ENCODE data around the gene ABCA4.

DNA sequence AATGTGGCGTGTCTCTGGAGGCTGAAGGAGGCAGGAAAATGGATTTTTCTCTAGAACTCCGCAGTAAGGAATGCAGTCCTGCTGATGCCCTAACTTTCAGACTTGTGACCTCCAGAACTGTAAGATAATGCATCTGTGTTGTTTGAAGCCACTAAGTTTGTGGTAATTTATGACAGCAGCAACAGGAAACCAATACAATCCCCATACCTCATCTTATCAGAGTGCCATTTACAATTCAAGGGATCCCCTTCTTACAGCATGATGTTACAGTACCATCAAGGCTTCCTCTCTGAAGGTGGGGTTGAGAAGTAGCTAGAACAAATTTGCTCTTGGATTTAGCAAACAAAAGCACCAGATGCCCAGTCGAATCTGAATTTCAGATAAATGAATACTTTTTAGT, 21.6 kb downstream of the ABCA4 start:
- TF ChIP-seq CTCF (IDR thresholded peaks at IDR 0.05): no peak
- TF ChIP-seq POLR2A (IDR thresholded peaks at IDR 0.05): no peak
